ENCODE data around the gene HOXC5.
"Not testable (repeated sequence)": the region's sequence is repeated elsewhere in the genome, so short reads cannot be mapped to it uniquely, and the experiment has no call there.

Gene HOXC5

DNA sequence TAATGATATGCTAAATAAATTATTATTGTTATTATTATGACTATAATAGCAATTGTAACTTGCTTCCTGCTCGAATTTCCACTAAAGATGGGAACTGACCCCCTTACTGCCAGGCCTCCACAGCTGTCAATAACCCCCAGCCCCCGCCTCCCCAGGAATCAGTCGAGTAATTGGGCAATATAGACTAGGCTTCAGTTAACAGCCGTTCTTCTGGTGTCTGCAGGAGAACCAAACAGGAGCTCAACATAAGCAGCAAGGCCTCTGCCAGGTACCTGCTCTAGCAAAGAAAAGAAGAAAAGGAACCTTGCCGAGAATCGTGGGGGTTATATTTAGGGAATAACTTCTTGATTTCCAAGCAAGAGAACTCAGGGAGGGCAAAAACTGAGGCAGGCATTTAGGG, 42.6 kb downstream of the HOXC5 start:
- no peak for DNase-seq

GRCh38 chr12:54075974-54076373, 43.1 kb downstream of the HOXC5 start:
- DNase-seq: no peak

- DNase-seq: not testable (repeated sequence)
Observed at GRCh38 chr12:54077843-54078242, 45.0 kb downstream of the HOXC5 start.

- not testable (repeated sequence) for DNase-seq
Observed at GRCh38 chr12:54079115-54079514, 46.3 kb downstream of the HOXC5 start.

DNA sequence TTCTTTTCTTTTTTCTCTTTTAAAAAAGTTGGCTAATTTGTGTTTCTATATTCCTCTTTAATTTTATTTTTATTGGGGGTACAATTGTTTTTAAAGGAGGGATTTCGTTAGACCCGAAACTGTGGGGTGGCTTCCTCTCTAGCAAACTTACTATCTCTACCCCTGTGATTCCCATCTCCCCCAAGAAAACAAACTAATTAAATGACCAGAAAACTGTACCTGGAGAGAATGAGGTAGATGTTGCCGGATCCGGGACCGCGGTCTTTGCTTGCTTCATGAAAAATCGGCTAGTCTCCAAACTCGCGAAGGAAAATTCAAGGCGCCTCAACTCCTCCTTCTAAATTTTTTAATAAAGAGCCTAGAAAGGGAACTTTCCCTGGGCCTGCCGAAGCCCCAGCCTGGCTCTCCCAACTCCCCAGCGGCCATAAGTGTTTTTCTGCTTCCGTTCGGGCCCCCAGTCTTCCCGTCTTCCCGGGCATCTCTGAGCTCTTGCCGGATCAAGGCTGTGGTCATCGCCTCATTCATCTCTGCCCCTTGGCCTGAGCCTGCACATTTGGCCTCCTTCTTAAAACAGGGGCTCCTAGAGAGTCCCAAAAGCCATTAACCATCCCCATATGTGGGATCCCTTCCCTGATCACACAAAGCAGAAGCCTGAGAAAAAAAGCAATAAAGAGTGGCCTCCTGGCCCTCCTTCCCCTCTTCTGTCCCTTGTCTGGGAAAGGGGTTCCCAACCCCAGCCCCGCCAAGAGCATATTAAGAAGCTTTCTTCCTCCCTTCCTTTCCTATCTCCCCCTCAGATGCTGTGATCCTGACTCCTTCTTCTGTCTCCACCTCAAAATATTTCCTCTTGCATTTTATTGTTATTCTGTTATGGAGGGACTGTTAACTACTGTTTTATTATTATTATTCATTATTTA, 47.4 kb downstream of the HOXC5 start:
- not testable (repeated sequence) for DNase-seq

GRCh38 chr12:54081053-54081514, 48.2 kb downstream of the HOXC5 start:
- peak; percentile 14 for DNase-seq

- DNase-seq: peak; percentile 32
Observed at GRCh38 chr12:54081581-54082396, 48.9 kb downstream of the HOXC5 start.

DNA sequence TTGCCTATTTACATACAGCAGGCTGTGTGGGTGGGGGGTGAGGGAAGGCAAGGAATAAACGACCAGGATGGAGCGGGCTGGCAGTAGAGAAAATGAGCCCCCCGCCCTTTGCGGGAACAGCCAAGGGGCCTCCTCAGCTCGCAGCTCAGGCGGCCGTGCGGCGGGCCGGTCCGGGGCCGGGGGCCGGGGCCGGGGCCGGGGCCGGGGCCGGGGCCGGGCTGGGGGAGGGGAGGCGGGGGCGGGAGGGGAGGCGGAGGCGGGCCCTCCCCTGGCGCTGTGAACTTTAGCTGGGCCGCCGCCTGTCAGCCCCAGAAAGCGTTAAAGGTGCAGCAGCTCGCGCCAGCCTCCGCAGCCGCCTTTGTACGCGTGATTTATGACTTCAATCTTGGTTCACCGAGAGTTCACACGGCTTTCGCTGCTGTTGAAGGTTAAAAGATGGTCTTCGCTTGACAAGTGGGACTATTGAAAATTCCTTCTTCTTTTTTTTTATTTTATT, 49.6 kb downstream of the HOXC5 start:
- DNase-seq: peak; percentile 48
